22Rv1 (cell line): ENCODE measurements around the gene STOM.

Source experiments
- H3K27ac ChIP-seq: fragments of 450-650 bp; 2 replicates; pipeline ENCODE4 v1.5.1; 2017
- ZFX ChIP-seq: fragments of 450-650 bp; IDR thresholded peaks from 2 replicates; pipeline ENCODE4 v1.6.1; 2017; ENCODE audit warnings: antibody characterized with exemption, borderline replicate concordance
- TF ChIP-seq, protein P1 (sequence below): fragments of 450-650 bp; IDR thresholded peaks from 2 replicates; pipeline ENCODE4 v1.5.1; 2017; ENCODE audit warnings: mild to moderate bottlenecking

STOM gene

DNA sequence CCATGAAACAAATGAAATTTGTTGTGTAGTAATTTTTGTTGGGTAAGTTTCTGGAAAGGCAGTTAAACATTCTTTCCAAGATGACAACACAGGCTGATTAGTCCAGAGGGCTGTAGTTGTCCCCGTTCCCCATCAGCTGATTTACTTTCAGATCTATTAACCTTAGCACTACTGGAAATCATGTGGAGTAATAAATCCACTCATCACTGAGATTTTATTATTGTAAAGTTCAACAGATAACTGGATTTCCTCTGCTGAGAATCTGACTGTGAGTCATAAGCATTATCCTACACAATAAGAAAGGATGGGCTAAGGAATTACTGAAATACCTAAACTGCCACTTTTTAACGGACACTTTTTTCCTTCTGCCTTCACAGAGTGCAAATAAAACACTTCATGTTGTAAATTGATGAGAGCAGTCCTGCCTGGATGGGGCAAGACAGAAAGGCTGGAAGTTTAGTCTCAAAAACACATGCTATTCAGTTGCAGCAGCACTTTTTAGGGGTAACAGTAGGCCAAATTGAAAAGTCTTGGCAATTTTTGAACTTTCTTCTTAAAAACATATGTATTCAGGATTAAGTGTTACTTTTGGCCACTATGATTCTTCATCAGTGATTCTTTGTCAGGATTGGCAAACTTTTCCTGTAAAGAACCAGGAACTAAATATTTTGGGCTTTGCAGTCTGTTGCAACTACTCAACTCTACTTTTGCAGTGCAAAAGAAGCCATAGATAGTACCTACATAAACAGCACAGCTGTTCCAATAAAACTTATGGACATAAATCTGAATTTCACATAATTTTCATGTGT lies 7.0 kb downstream of the STOM start:
- H3K27ac ChIP-seq = no peak overlapping the region
- TF ChIP-seq, protein P1, sequence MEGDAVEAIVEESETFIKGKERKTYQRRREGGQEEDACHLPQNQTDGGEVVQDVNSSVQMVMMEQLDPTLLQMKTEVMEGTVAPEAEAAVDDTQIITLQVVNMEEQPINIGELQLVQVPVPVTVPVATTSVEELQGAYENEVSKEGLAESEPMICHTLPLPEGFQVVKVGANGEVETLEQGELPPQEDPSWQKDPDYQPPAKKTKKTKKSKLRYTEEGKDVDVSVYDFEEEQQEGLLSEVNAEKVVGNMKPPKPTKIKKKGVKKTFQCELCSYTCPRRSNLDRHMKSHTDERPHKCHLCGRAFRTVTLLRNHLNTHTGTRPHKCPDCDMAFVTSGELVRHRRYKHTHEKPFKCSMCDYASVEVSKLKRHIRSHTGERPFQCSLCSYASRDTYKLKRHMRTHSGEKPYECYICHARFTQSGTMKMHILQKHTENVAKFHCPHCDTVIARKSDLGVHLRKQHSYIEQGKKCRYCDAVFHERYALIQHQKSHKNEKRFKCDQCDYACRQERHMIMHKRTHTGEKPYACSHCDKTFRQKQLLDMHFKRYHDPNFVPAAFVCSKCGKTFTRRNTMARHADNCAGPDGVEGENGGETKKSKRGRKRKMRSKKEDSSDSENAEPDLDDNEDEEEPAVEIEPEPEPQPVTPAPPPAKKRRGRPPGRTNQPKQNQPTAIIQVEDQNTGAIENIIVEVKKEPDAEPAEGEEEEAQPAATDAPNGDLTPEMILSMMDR = no peak
- no peak for TF ChIP-seq ZFX

DNA sequence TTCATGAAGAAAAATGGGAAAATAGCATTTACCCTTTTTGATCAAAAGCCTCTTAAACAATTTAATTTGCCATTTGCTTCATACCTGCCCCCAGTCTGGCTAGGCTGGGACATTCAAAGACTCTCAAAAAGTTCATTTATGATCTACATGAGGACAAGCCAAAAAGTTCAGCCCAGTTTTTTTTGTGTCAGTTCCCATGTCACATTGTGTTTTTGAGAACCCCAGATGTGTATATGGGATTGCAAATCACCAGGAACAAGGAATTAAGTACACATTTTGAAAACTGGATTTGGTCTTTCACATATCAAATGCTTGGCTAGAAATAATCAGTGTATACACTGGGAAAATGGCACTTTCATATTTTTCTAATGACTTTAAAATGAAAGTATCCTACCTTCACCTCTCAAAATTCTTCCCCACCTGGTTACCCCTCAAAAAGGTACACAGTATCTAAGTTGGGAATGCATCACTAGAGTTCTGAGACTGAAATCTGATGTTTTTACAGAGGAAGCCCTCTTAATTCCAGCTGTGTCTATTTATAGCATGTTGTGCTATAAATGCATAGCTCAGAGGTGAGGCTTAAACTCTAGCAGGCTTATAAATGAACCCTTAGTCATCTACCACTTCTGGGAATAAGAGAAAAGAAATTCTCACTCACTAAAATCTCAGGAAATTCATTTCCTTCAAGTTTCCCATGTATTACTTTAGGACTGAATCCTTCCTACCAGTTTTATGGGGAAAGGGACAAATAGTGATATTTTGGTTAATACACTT lies 9.3 kb downstream of the STOM start:
- no peak overlapping the region for H3K27ac ChIP-seq
- TF ChIP-seq ZFX = no peak
- TF ChIP-seq, protein P1 = no peak

DNA sequence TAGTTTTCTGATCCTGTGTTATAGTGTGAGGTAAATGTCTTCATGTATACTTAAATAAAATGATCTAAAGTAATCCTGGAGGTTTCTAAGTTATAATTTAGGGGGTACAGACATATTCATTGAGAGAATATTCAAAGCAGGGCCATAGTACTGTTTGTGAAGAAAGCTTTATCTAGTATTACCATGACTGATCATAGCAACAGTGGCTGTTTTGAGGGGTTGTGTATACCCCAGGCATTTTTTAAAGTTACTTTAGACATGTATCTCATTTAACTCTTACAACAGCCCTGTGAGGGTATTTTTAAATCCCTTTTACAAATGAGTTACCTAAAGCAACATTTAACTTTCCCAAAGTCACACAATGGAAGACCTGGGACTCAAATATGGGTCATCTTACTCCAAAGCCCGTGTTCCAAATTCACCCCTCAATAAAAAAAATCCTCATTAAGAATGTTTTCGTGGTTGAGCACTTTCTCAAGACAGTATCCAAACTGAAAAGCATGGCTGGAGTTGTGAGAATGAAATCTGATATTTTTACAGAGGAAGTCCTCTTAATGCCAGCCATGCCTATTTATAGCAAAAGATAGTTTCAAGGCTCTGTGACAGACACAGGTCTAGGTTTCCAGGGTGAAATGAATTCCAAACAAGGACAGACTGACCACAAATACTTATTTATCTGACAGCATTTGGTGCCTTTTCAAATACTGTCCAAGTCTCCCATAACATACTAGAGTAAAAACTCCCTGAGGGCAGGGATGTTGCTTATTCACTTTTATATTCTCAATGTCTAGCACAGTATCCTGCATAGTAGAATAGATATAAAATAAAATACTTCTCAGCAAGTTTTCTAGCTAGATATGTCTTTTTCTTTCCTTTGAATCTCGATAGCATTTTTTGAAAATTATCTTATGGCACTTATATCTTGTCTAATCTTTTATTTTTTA lies 10.4 kb downstream of the STOM start:
- no peak overlapping the region for H3K27ac ChIP-seq

GRCh38 chr9:121358751-121359150 lies 11.3 kb downstream of the STOM start:
- TF ChIP-seq, protein P1 = no peak
- no peak for TF ChIP-seq ZFX

More for the DNA sequence above, 10.4 kb downstream of the STOM start:
- TF ChIP-seq, protein P1 = no peak
- TF ChIP-seq ZFX = no peak

DNA sequence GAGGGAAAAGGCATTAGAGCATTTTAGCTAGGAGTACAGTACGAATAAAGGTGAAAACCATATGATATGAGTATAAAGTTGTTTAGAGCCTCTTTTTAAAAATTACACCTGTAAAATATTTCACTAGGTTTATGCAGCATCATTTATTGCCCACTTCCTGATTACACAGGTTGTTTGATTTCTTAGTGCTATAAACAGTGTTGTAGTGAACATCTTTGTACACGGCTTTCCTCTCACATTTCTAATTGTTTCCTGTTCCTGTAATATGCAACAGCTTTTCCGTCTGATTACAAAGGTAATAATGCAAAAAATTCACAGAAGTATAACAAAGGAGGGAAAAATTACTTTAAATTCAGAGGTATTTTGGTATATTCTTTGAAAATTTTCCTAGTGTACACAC lies 13.0 kb downstream of the STOM start:
- no peak for TF ChIP-seq ZFX
- TF ChIP-seq, protein P1 = no peak
- H3K27ac ChIP-seq = no peak overlapping the region

More at GRCh38 chr9:121358751-121359150, 11.3 kb downstream of the STOM start:
- H3K27ac ChIP-seq = no peak overlapping the region

DNA sequence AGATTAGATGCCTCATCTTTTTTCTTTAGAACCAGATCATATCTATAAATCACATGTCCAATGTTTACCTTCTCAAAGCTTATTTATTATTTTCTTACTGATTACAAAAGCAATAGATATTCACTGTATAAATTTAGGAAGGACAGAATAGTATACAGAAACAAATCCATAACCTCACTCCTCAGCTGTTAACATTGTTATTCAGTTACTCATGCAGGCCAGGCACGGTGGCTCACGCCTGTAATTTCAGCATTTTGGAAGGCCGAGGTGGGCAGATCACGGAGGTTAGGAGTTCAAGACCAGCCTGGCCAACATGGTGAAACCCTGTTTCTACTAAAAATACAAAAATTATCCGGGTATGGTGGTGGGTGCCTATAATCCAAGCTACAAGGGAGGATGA lies 15.3 kb downstream of the STOM start:
- TF ChIP-seq, protein P1 = no peak
- TF ChIP-seq ZFX = no peak
- H3K27ac ChIP-seq = no peak overlapping the region
